A673 (cell line): ENCODE data around the gene TMEM14C. TPM values are rescaled to one million over a fixed set of nuclear protein-coding genes. Genes with fewer than 3 reads are reported as not detected.

Source experiments
- BruUV-seq: library from RNA; stranded (reverse); fragments of 400-500 nt; replicated peaks from 2 replicates; lab custom pipeline; 2021; lab: Mats Ljungman, UMichigan
- CTCF ChIA-PET: fragments of 300-600 bp; sonication (Branson Sonifier 250); formaldehyde crosslinking; loops from one replicate; lab custom pipeline; 2022; ENCODE audit warnings: antibody characterized with exemption; lab: Charles Lee
- POLR2A ChIA-PET: fragments of 300-600 bp; sonication (Branson Sonifier 250); formaldehyde crosslinking; loops from one replicate; lab custom pipeline; 2022; ENCODE audit warnings: antibody characterized with exemption; ENCODE audit not compliant: low non-redundant PET; lab: Charles Lee
- DNase-seq: peaks from one replicate; pipeline ENCODE4 v3.0.0-alpha.2; 2015; ENCODE audit warnings: low spot score
- H3K27ac ChIP-seq: fragments of 200-600 bp; sonication (generic); 2 replicates; pipeline ENCODE4 v1.5.1; 2016; ENCODE audit warnings: mixed run types, low read depth, mild to moderate bottlenecking, mixed read lengths, antibody characterized with exemption, low read length; ENCODE audit not compliant: poor library complexity, severe bottlenecking
- H3K27me3 ChIP-seq: fragments of 200-600 bp; sonication (generic); replicated peaks from 2 replicates; pipeline ENCODE4 v1.6.1; 2017; ENCODE audit warnings: mixed run types, low read depth, mild to moderate bottlenecking, mixed read lengths, antibody characterized with exemption, low read length; ENCODE audit not compliant: insufficient read depth, poor library complexity
- H3K36me3 ChIP-seq: fragments of 200-600 bp; sonication (generic); 2 replicates; pipeline ENCODE4 v1.6.1; 2016; ENCODE audit warnings: mixed run types, mild to moderate bottlenecking, mixed read lengths, antibody characterized with exemption, low read length; ENCODE audit not compliant: insufficient read depth, poor library complexity, severe bottlenecking
- H3K4me1 ChIP-seq: fragments of 200-600 bp; sonication (generic); 2 replicates; pipeline ENCODE4 v1.6.1; 2017; ENCODE audit warnings: mixed run types, mild to moderate bottlenecking, mixed read lengths, antibody characterized with exemption, low read length; ENCODE audit not compliant: insufficient read depth, poor library complexity, severe bottlenecking
- H3K4me3 ChIP-seq: fragments of 200-600 bp; sonication (generic); 2 replicates; pipeline ENCODE4 v1.5.1; 2016; ENCODE audit warnings: low read depth, mixed run types, mild to moderate bottlenecking, mixed read lengths, low read length; ENCODE audit not compliant: poor library complexity, severe bottlenecking
- H3K9me3 ChIP-seq: fragments of 200-600 bp; sonication (generic); 2 replicates; pipeline ENCODE4 v1.6.1; 2016; ENCODE audit warnings: mixed run types, low read depth, mild to moderate bottlenecking, mixed read lengths, antibody characterized with exemption, low read length; ENCODE audit not compliant: poor library complexity, severe bottlenecking
- EZH2 ChIP-seq: fragments of 200-600 bp; sonication (generic); IDR thresholded peaks from 2 replicates; pipeline ENCODE4 v1.6.1; 2017; ENCODE audit warnings: borderline replicate concordance, low read depth, mild to moderate bottlenecking, mixed read lengths, antibody characterized with exemption, low read length; ENCODE audit not compliant: poor library complexity, severe bottlenecking
- intact Hi-C: fragments of 100-400 bp; cut with micrococcal nuclease; formaldehyde crosslinking; loops from one replicate; pipeline ENCODE4 v1.10.0; 2022; ENCODE audit not compliant: unreplicated experiment
- total RNA-seq: library from RNA; stranded (reverse); gene quantifications from 2 replicates; pipeline ENCODE4 v1.2.3, GENCODE V29; 2021
- TF ChIP-seq, protein P1 (sequence below): fragments of 300-800, 200-600 bp; sonication (generic); conservative IDR thresholded peaks from 2 replicates; pipeline ENCODE4 v1.5.1; 2017; ENCODE audit warnings: low read depth, mild to moderate bottlenecking, antibody characterized with exemption, low read length, moderate library complexity, mixed read lengths

Gene TMEM14C
- total RNA-seq, 1 experiment from 2014 or later = 68.3 TPM

DNA sequence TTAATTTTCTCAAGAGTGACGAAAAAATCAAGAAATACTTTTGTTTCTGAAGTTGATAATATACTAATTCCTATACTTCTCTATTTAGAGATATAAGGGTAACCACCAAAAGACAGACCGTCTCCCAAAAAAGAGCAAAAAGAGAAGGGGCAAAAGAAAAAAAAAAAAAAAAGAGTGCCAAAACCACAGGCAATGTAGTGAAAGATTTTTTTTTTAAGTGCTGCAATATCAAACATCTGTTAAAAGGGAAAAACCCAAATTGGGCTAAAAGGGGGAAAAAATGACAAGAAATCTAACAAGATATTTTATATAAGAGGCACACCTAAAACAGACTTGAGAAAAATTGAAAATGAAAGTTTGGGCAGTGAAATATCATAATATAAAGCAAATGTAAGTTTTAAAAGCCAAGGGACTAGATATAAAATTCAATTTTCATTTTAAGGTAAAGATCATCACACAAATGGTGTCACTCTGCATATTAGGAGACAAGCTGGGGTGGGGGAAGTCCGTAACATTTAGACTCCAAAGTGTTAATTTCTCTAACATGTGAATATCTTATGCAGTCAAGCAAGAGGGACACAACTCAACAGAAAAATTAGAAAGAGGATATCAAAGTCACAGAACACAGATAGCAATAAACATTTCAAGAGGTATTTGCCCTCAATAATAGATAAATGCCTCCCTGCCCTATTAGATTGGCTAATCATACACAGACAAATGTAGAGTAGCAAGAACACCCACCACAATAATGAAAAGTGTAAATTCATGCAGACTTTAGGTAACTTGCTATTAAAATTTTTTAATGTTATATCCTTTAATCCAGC is 37.6 kb upstream of the TMEM14C start:
- Histone ChIP-seq H3K4me1 (no peaks in the 10 kb centered on the region), H3K27ac (no peak overlapping the region), H3K4me3 (no peak overlapping the region), H3K27me3 (peaks cover 51% of the 10 kb centered on the region), H3K9me3 (no peaks in the 10 kb centered on the region), H3K36me3 (no peaks in the 10 kb centered on the region)
- intact Hi-C loops = no loop called here
- no peak for DNase-seq
- ChIA-PET POLR2A (no interaction called here), CTCF (no interaction called here)
- TF ChIP-seq EZH2 = no peak
- TF ChIP-seq, protein P1, sequence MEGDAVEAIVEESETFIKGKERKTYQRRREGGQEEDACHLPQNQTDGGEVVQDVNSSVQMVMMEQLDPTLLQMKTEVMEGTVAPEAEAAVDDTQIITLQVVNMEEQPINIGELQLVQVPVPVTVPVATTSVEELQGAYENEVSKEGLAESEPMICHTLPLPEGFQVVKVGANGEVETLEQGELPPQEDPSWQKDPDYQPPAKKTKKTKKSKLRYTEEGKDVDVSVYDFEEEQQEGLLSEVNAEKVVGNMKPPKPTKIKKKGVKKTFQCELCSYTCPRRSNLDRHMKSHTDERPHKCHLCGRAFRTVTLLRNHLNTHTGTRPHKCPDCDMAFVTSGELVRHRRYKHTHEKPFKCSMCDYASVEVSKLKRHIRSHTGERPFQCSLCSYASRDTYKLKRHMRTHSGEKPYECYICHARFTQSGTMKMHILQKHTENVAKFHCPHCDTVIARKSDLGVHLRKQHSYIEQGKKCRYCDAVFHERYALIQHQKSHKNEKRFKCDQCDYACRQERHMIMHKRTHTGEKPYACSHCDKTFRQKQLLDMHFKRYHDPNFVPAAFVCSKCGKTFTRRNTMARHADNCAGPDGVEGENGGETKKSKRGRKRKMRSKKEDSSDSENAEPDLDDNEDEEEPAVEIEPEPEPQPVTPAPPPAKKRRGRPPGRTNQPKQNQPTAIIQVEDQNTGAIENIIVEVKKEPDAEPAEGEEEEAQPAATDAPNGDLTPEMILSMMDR = no peak
- no TSS peak for BruUV-seq

DNA sequence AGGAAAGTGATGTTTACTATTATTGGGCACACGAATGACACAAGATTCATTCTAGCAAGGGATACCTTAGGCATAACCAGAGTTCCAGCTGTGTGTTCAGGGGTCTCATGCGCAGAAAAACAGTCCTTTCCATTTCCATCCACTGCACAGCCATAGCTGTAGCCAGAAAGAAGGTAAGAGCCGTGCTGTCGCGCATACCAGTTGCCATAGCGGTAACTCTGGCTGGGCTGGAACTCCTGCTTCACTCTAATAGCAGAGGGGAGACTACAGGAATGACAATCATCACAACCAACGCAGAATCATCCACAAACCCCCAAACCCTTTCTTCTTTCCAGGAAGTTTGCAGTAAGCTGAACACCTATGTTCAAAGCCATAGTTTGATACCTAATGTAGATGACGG is 36.0 kb upstream of the TMEM14C start:
- TF ChIP-seq EZH2 = no peak
- TF ChIP-seq, protein P1 = no peak
- no peak overlapping the region for H3K27ac ChIP-seq
- POLR2A ChIA-PET = no interaction called here
- H3K9me3 ChIP-seq = no peaks in the 10 kb centered on the region
- CTCF ChIA-PET = no interaction called here
- intact Hi-C loops = no loop called here
- peaks cover 47% of the 10 kb centered on the region for H3K27me3 ChIP-seq
- no peaks in the 10 kb centered on the region for H3K4me1 ChIP-seq
- DNase-seq = no peak
- H3K4me3 ChIP-seq = no peak overlapping the region
- no peaks in the 10 kb centered on the region for H3K36me3 ChIP-seq
- BruUV-seq = no TSS peak

DNA sequence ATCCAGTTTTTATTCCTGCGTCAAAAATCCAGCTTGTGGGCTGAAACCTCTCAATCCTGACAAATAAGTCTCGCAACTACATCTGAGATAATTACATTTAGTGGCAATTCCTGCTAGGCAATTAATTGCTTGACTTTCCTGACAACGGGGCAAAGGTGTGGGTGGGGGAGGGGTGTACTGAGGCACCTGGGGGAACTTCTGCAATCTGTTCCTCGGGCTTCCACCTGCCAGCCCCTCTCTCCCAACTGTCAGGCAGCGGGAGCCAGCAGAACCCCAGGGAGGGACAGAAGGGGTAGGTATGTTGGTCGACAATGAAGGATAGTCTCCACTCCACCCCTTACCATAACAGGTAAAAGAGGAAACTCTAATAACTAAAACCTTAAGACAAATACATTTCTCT is 35.3 kb upstream of the TMEM14C start:
- Histone ChIP-seq H3K4me3 (no peak overlapping the region), H3K27me3 (peaks cover 47% of the 10 kb centered on the region), H3K36me3 (no peaks in the 10 kb centered on the region), H3K27ac (no peak overlapping the region), H3K4me1 (no peaks in the 10 kb centered on the region), H3K9me3 (no peaks in the 10 kb centered on the region)
- no peak for DNase-seq
- ChIA-PET POLR2A (no interaction called here), CTCF (no interaction called here)
- no TSS peak for BruUV-seq
- TF ChIP-seq, protein P1 = no peak
- TF ChIP-seq EZH2 = no peak
- intact Hi-C loops = no loop called here
